Measurements from ENCODE around the gene CCDC78. TPM values are rescaled to one million over a fixed set of nuclear protein-coding genes. Genes with fewer than 3 reads are reported as not detected.

Gene CCDC78
- total RNA-seq, 1 donor from 2014 or later, result 3.2 TPM

DNA sequence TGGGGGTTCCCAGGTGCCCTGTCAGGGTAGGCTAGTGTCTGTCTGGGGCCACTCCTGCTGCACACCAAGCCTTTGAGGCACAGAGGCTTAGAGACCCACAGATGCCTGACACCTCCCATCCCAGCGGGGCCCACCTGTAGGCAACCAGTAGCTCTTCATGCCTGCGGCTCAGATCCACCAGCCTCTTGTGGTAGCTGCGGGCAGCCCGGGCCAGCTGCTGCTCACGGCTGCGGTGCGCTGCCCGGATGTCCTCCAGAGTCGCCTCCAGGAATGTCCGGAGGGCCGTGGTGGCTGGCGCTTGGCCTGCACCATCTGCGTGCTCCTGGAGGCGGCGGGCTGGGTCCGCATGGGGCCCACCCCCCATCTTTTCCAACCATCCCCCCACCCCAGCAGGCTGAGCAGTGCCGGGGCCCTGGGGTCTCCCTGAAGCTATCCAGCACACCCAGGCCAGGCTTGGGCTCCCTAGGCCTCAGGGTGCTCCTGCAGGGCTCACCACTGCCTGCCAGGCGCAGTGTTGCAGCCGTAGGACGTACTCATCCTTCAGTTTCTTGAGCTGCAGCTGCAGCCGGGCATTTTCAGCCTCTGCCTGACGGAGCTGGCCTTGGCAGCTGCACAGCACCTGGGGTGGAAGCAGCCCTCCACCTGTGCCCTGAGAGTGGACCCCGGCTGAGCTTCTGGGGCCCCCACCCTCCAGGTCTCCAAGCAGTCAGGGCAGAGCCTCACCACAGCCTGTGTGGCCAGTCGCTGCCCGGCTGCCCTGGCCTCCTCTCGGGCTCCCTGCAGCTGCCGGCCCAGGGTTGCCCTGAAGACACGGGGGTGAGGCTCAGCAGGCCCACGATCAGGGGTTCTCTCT is 1.8 kb downstream of the CCDC78 start:
- no peak for DNase-seq (ENCODE audit: low spot score in 2 of 2, unreplicated experiment in 2 of 2)
- Mint-ChIP-seq H3K4me1 (peaks cover 7% of the 10 kb centered on the region), H3K36me3 (no peaks in the 10 kb centered on the region), H3K27me3 (ENCODE audit: low read depth) (peaks cover 18% of the 10 kb centered on the region), H3K9me3 (no peaks in the 10 kb centered on the region), H3K4me3 (no peak overlapping the region), H3K27ac (no peak overlapping the region)
- no peak for TF ChIP-seq CTCF (IDR thresholded peaks at IDR 0.05; ENCODE audit: unreplicated experiment)

- no peak overlapping the region for H3K4me3 Mint-ChIP-seq
- DNase-seq (ENCODE audit: low spot score in 2 of 2, unreplicated experiment in 2 of 2), result no peak
- H3K27me3 Mint-ChIP-seq (ENCODE audit: low read depth), result peaks cover 18% of the 10 kb centered on the region
- H3K4me1 Mint-ChIP-seq, result peaks cover 10% of the 10 kb centered on the region
- no peak overlapping the region for H3K27ac Mint-ChIP-seq
- H3K36me3 Mint-ChIP-seq, result no peaks in the 10 kb centered on the region
- H3K9me3 Mint-ChIP-seq, result no peaks in the 10 kb centered on the region
- TF ChIP-seq CTCF (IDR thresholded peaks at IDR 0.05; ENCODE audit: unreplicated experiment), result no peak
Measured at GRCh38 chr16:723695-724094, 2.5 kb downstream of the CCDC78 start.

DNA sequence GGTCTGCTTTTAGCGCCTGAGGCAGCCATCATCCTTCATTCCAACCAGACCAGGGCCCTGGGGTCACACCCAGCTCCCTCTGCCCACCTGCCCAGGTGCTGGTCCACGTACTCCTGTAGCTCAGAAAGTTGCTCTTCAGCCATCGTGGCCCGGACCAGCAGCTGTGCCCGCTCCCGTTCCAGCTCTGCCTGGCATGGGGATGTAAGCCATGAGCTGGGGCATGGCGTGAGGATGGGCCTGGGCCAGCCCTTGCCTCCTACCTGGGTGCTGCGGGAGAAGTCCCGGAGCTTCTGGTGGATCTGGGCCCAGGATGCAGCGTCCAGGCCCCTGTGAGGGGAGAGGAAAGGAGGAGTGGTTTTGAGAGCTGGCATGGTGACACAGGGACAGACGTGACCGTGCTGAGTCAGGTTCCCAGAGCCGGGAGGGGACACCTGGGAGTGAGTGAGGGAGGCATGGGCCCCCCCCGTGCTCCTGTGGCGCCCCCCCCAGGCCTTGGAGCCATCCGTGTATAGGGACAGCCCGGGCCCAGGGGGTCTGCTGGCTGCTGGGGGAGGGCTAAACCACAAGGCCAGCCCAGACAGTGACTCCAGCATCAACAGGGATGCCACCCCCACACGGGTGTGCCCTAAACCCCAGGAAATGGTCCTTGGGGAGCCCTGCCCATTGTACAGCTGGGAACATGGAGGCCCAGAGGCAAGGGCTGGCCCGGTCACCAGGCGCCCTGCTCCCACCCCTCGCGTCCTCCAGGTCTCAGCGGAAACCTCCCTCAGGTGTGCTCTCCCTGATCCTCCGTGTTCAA is 3.2 kb downstream of the CCDC78 start:
- H3K4me3 Mint-ChIP-seq, result peak overlapping the region; percentile 26
- no peaks in the 10 kb centered on the region for H3K9me3 Mint-ChIP-seq
- no peaks in the 10 kb centered on the region for H3K36me3 Mint-ChIP-seq
- H3K4me1 Mint-ChIP-seq, result peaks cover 10% of the 10 kb centered on the region
- no peak for DNase-seq (ENCODE audit: low spot score in 2 of 2, unreplicated experiment in 2 of 2)
- H3K27ac Mint-ChIP-seq, result no peak overlapping the region
- H3K27me3 Mint-ChIP-seq (ENCODE audit: low read depth), result peaks cover 16% of the 10 kb centered on the region
- no peak for TF ChIP-seq CTCF (IDR thresholded peaks at IDR 0.05; ENCODE audit: unreplicated experiment)

DNA sequence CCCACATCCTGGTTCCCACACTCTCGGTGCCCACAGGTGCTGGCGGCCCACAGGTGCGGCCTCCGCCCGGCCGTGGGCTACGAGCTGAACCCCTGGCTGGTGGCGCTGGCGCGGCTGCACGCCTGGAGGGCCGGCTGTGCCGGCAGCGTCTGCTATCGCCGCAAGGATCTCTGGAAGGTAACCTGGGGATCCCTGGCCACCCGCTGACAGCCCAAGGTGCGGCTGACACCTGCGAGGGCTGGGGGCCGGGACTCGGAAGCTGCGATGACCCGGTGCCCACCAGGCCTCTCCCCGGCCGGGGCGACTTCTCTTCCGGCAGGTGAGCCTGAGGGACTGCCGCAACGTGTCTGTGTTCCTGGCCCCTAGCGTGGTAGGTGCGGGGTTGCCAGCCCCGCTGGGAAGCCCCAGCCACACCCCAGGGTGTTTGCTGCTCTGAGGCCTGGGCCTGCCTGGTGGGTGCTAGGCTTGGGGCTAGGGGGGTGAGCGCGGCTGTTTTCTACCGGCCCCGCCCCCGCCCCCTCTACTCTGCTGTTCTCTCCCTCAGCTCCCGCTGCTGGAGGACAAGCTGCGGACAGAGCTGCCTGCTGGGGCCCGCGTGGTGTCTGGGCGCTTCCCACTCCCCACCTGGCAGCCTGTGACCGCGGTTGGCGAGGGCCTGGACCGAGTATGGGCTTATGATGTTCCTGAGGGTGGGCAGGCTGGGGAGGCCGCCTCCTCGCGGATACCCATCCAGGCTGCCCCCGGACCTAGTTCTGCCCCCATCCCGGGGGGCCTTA is 4.3 kb downstream of the CCDC78 start:
- Mint-ChIP-seq H3K4me3 (peak overlapping the region; percentile 40), H3K27me3 (ENCODE audit: low read depth) (peaks cover 18% of the 10 kb centered on the region), H3K27ac (no peak overlapping the region), H3K4me1 (peaks cover 10% of the 10 kb centered on the region), H3K9me3 (no peaks in the 10 kb centered on the region), H3K36me3 (no peaks in the 10 kb centered on the region)
- DNase-seq (ENCODE audit: low spot score in 2 of 2, unreplicated experiment in 2 of 2), result no peak
- TF ChIP-seq CTCF (IDR thresholded peaks at IDR 0.05; ENCODE audit: unreplicated experiment), result no peak

DNA sequence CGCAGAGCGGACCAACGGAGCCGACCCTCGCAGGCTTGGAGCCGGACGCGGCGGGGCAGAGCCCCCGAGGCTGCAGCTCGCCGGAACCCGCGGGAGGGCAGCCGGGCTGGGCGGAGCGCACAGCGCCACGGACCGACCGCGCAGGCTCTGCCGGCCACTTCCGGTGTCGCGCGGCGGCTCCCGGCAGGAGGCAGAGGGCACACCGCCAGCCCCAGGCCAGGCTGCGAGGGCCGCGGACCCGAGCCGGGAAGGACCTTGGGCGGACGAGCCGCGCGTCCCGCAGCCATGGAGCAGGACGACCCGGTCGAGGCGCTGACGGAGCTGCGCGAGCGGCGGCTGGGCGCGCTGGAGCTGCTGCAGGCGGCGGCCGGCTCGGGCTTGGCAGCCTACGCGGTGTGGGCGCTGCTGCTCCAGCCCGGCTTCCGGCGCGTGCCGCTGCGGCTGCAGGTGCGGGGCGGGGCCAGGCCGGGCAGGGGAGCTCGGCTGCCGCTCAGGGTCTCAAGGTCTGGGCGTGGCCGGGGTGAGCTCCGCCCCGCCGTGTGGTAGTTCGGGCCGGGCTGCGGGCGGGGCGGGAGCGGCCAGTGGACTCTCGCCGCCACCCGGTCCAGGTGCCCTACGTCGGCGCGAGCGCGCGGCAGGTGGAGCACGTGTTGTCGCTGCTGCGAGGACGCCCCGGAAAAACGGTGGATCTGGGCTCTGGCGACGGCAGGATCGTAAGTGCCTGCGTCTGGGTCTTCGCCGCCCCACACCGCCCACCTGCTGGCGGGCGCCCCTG is 5.1 kb downstream of the CCDC78 start, which contains the start of gene ANTKMT:
TSS of gene ANTKMT (plus strand) at position 157 of the 775 bp plus-strand sequence. CDS start at position 286, 129 bp downstream.
- no peak for TF ChIP-seq CTCF (IDR thresholded peaks at IDR 0.05; ENCODE audit: unreplicated experiment)
- H3K4me1 Mint-ChIP-seq, result peaks cover 10% of the 10 kb centered on the region

More for the DNA sequence above, 5.1 kb downstream of the CCDC78 start, which contains the start of gene ANTKMT:
- Mint-ChIP-seq H3K36me3 (no peaks in the 10 kb centered on the region), H3K27ac (peak within 1 kb of the TSS; percentile 92), H3K9me3 (no peaks in the 10 kb centered on the region), H3K27me3 (ENCODE audit: low read depth) (peaks cover 21% of the 10 kb centered on the region), H3K4me3 (peak within 1 kb of the TSS; percentile 77)
- DNase-seq (ENCODE audit: low spot score in 2 of 2, unreplicated experiment in 2 of 2), result peak; percentile 80 to 84

Measured in mesothelial cell of epicardium (in vitro differentiated cells).